Small intestine (tissue), 7 donors: Measurements from ENCODE around the gene KLF13. TPM values are rescaled to one million over a fixed set of nuclear protein-coding genes. Genes with fewer than 3 reads are reported as not detected.
A peak's percentile ranks its signal among the peaks of the same experiment; 100 is the strongest.

Experiments used
- DNase-seq, 2 donors: peaks; one replicate each; pipeline versions ENCODE4 v3.0.0 to v3.0.0-alpha.2; 2013
- FAIRE-seq: peaks from 2 replicates; lab custom pipeline; 2012; peaks lifted over from hg19 to GRCh38; lab: Jason Lieb, UNC
- H3K27ac ChIP-seq, 3 donors: one replicate each; pipeline ENCODE4 v1.5.1; 2013; ENCODE audit warnings: low read length in 2 of 3, mild to moderate bottlenecking in 2 of 3, control low read depth in 1 of 3, inconsistent platforms in 1 of 3, low read depth in 1 of 3, moderate library complexity in 1 of 3
- H3K27me3 ChIP-seq, 3 donors: one replicate each; pipeline ENCODE4 v1.6.1; 2013; ENCODE audit warnings: low read length in 3 of 3, inconsistent platforms in 1 of 3; ENCODE audit not compliant: control insufficient read depth in 3 of 3, insufficient read depth in 3 of 3
- H3K36me3 ChIP-seq, 3 donors: one replicate each; pipeline ENCODE4 v1.6.1; 2013; ENCODE audit warnings: low read length in 3 of 3, inconsistent platforms in 1 of 3, low read depth in 1 of 3, mild to moderate bottlenecking in 1 of 3, moderate library complexity in 1 of 3; ENCODE audit not compliant: control insufficient read depth in 3 of 3, insufficient read depth in 2 of 3
- H3K4me1 ChIP-seq, 3 donors: one replicate each; pipeline ENCODE4 v1.6.1; 2013; ENCODE audit warnings: low read length in 2 of 3, inconsistent platforms in 1 of 3, low read depth in 1 of 3, mild to moderate bottlenecking in 1 of 3, moderate library complexity in 1 of 3; ENCODE audit not compliant: control insufficient read depth in 3 of 3, insufficient read depth in 2 of 3
- H3K4me3 ChIP-seq, 3 donors: one replicate each; pipeline ENCODE4 v1.5.1; 2013; ENCODE audit warnings: low read length in 3 of 3, control low read depth in 1 of 3, inconsistent platforms in 1 of 3, low read depth in 1 of 3, mild to moderate bottlenecking in 1 of 3, moderate library complexity in 1 of 3
- H3K9me3 ChIP-seq, 2 donors: one replicate each; pipeline ENCODE4 v1.6.1; 2013; ENCODE audit warnings: low read depth in 1 of 2, low read length in 1 of 2; ENCODE audit not compliant: control insufficient read depth in 2 of 2, insufficient read depth in 1 of 2
- WGBS, 3 donors: extraction: QIAGEN DNeasy Blood & Tissue Kit; methylation state at CpG; one replicate each; pipeline ENCODE4 v1.1.7; 2013; 5-methylcytosine and 5-hydroxymethylcytosine counted together
- polyA plus RNA-seq, 4 donors: library from polyadenylated mRNA; stranded (reverse) in 3 of 4; unstranded in 1 of 4; fragments of 200-250 nt in 3 of 4; fragments of 120-200 nt in 1 of 4; gene quantifications; one replicate each; pipeline versions ENCODE4 v1.2.1 to v1.2.3, GENCODE V29; 2013
- donor health status: healthy with polysubstance abuse.
- donor health status: control.
- donor health status: control.
- donor health status: Bipolar disorder and iron deficiency.
- donor health status: healthy.

Gene KLF13
- polyA plus RNA-seq, 4 donors, result 50.6 to 61.3 (median 51.9) TPM

DNA sequence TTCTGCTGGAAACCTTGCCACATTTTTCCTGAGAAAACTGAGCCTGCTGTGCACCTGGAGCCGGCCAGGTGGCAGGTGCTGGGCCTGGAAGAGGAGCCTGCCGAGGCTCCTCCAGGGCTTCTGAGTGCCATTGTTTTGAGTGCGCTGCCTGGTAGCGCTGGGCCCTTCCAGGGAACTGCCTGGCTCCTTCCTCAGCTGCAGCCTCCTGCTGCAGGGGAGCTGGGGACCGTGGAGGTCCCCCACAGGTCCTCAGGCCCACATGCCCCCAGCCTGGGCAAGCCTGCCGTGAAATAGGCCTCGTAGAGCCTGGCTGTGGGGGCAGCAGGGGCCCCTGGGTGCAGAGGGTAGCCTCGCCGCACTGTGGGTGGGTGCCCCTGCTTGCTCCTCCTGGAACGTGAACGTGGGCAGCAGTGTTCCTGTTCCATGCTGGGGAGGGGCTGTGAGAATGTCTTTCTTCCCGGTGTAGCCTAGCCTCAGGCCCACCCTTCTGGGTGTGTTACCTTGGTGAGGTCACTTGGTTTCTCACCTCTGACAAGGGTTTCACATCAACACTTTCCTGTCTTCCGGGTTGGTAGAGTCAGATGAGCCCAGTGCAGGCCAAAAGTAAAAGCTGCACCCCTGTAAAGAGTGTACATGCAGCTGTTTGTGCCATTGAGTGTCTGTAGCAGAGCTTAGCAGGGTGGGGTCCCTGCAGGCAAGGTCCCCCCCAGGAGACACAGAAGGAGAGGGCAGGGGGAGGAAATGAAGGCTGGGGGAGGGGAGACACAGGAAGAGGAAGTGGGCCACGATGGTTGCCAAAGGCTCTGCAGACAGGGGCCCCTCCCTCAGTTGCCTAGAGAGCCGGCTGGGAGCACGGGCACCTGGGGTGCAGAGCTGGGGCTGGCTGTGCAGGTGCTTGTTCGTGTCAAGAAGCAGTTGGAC lies 34.5 kb downstream of the KLF13 start:
- H3K36me3 ChIP-seq, result peaks cover 0 to 35% (median 0%) of the 10 kb centered on the region in 3 donors
- peaks cover 20 to 75% (median 49%) of the 10 kb centered on the region in 3 donors for H3K4me1 ChIP-seq
- peak overlapping the region in 1 of 3 donors; percentile 1 for H3K4me3 ChIP-seq
- no peaks in the 10 kb centered on the region for H3K9me3 ChIP-seq
- H3K27me3 ChIP-seq, result no peaks in the 10 kb centered on the region
- H3K27ac ChIP-seq, result peak overlapping the region; percentile 71 to 96 (median 88)
- FAIRE-seq, result no peak
- DNase-seq, result peak; percentile 57 to 86
- WGBS, 3 donors, result 17 to 30% (median 19%) methylated on average over 17 of the region's 17 CpGs

- H3K36me3 ChIP-seq, result peaks cover 0 to 33% (median 0%) of the 10 kb centered on the region in 3 donors
- DNase-seq (no peak), FAIRE-seq (no peak)
- H3K27ac ChIP-seq, result peak overlapping the region; percentile 71 to 96 (median 88)
- H3K27me3 ChIP-seq, result no peaks in the 10 kb centered on the region
- no peaks in the 10 kb centered on the region for H3K9me3 ChIP-seq
- H3K4me3 ChIP-seq, result no peak overlapping the region
- 26 to 32% (median 31%) methylated on average over 6 of the region's 6 CpGs for WGBS, 3 donors
- peaks cover 22 to 84% (median 49%) of the 10 kb centered on the region in 3 donors for H3K4me1 ChIP-seq
Measured at GRCh38 chr15:31361764-31362515, 35.3 kb downstream of the KLF13 start.

DNA sequence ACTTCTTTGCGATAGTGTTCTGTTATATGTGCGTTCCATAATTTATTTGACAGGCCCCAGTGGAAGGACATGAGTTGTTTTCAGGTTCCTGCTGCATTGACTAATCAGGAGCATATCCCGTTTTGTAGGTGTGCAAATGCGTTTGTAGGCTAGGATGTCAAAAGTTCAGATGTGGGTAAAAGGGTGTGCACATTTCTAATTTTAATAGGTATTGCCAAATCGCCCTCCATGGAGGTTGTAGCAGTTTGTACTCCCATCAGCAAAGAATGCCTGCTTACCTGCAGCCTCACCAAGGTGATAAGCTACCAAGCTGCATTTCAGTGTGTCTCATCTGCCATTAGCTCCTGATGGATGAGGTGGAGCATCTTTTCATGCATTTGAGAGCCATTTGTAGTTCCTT lies 36.3 kb downstream of the KLF13 start:
- 61 to 70% (median 65%) methylated on average over 5 of the region's 5 CpGs for WGBS, 3 donors
- peaks cover 26 to 87% (median 52%) of the 10 kb centered on the region in 3 donors for H3K4me1 ChIP-seq
- FAIRE-seq, result no peak
- H3K36me3 ChIP-seq, result peaks cover 0 to 33% (median 0%) of the 10 kb centered on the region in 3 donors
- peak overlapping the region; percentile 26 to 64 (median 36) for H3K27ac ChIP-seq
- no peak for DNase-seq
- H3K27me3 ChIP-seq, result no peaks in the 10 kb centered on the region
- H3K9me3 ChIP-seq, result no peaks in the 10 kb centered on the region
- H3K4me3 ChIP-seq, result no peak overlapping the region

- H3K27me3 ChIP-seq, result no peaks in the 10 kb centered on the region
- peak overlapping the region in 1 of 3 donors; percentile 35 for H3K4me3 ChIP-seq
- H3K4me1 ChIP-seq, result peaks cover 26 to 80% (median 46%) of the 10 kb centered on the region in 3 donors
- H3K27ac ChIP-seq, result peak overlapping the region; percentile 79 to 96 (median 95)
- FAIRE-seq (no peak), DNase-seq (peak; percentile 56 to 83)
- WGBS, 3 donors, result 16 to 56% (median 31%) methylated on average over 10 of the region's 10 CpGs
- peaks cover 0 to under 1% of the 10 kb centered on the region in 2 donors for H3K9me3 ChIP-seq
- H3K36me3 ChIP-seq, result peaks cover 0 to 28% (median 0%) of the 10 kb centered on the region in 3 donors
Measured at GRCh38 chr15:31364301-31365031, 37.8 kb downstream of the KLF13 start.

DNA sequence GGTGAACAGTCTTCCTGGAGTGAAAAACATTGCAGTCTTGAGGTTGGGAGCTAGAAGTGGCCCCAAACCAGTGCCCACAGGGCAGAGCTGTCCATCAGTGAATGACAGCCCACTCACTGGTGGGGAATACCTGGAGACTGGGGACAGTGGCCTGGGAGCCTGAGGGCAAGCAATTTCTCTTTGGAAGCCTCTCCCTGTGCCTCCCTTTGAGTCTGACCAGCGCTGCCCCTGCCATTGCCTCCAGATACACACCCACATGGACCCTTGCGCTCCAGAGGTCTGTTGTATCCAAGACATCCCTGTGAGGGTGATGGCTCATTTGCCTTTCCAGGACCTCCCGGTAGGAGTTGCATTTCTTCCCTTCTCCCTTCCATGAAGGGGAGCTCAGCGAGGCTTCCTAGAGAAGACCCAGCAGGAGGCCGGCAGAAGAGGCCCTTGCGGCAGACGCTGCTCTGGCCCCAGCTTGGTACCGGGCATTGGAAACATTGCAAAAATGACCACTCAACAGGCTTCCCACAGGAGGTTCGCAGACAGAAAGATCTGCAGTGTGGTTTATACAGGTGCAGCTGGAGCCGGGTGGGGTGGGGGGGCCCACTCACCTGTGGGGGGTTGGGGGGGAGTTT lies 38.5 kb downstream of the KLF13 start:
- FAIRE-seq (no peak), DNase-seq (no peak)
- 41 to 67% (median 54%) methylated on average over 10 of the region's 10 CpGs for WGBS, 3 donors
- peaks cover 0 to 22% (median 0%) of the 10 kb centered on the region in 3 donors for H3K36me3 ChIP-seq
- peak overlapping the region; percentile 79 to 96 (median 95) for H3K27ac ChIP-seq
- H3K27me3 ChIP-seq, result no peaks in the 10 kb centered on the region
- peak overlapping the region in 1 of 3 donors; percentile 35 for H3K4me3 ChIP-seq
- peaks cover 24 to 73% (median 39%) of the 10 kb centered on the region in 3 donors for H3K4me1 ChIP-seq
- peaks cover 0 to 2% of the 10 kb centered on the region in 2 donors for H3K9me3 ChIP-seq

DNA sequence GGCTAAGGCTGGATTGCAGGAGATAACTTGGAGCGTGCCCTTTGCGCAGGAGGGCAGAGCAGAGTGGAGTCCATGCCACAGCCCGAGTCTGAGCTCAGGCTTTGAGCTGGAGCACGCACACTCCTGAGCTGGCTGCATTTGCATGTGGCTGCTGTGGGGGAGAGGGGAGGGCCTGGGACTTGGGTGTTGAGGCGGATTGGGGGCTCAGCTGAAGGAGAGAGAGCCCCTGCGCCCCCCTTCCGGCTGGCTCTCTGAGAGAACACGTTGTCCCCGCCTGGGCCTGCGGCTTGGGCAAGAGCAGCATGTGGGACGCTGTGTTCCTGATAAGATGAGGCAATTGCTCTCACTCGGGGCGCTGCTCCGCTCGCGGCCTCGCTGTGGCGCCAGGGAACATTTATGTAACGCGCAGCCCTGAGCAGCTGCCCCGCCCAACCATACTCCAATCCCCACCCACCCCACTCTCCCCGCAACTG lies 39.1 kb downstream of the KLF13 start:
- Histone ChIP-seq H3K4me3 (peak overlapping the region in 1 of 3 donors; percentile 35), H3K36me3 (peaks cover 0 to 19% (median 0%) of the 10 kb centered on the region in 3 donors), H3K27ac (peak overlapping the region; percentile 79 to 96 (median 95)), H3K4me1 (peaks cover 24 to 68% (median 33%) of the 10 kb centered on the region in 3 donors), H3K27me3 (no peaks in the 10 kb centered on the region), H3K9me3 (peaks cover 0 to 2% of the 10 kb centered on the region in 2 donors)
- FAIRE-seq (no peak), DNase-seq (peak; percentile 92 to 98)
- WGBS, 3 donors, result 2 to 13% (median 6%) methylated on average over 16 to 22 of the region's 22 CpGs

- peaks cover 0 to 2% of the 10 kb centered on the region in 2 donors for H3K9me3 ChIP-seq
- peaks cover 21 to 62% (median 28%) of the 10 kb centered on the region in 3 donors for H3K4me1 ChIP-seq
- 28 to 53% (median 51%) methylated on average over 6 to 7 of the region's 7 CpGs for WGBS, 3 donors
- peak overlapping the region in 2 of 3 donors; percentile 8 to 10 for H3K4me3 ChIP-seq
- peaks cover 0 to 19% (median 0%) of the 10 kb centered on the region in 3 donors for H3K36me3 ChIP-seq
- peak overlapping the region; percentile 79 to 95 (median 90) for H3K27ac ChIP-seq
- DNase-seq, result no peak
- no peak for FAIRE-seq
- no peaks in the 10 kb centered on the region for H3K27me3 ChIP-seq
Measured at GRCh38 chr15:31366169-31366734, 39.6 kb downstream of the KLF13 start.
